ENCODE measurements around the gene MIPOL1.

- TF ChIP-seq CTCF (IDR thresholded peaks at IDR 0.05): no peak
- no peak for TF ChIP-seq EZH2 (IDR thresholded peaks at IDR 0.05)
Observed at GRCh38 chr14:37411079-37411735, 213.5 kb downstream of the MIPOL1 start.
